ENCODE results near the gene DARS1. TPM values are rescaled to one million over a fixed set of nuclear protein-coding genes. Genes with fewer than 3 reads are reported as not detected.
A peak's percentile ranks its signal among the peaks of the same experiment; 100 is the strongest.
"Not testable (repeated sequence)": the region's sequence is repeated elsewhere in the genome, so short reads cannot be mapped to it uniquely, and the experiment has no call there.

Gene DARS1
- total RNA-seq, 1 donor from 2014 or later = 82.9 TPM

- Mint-ChIP-seq H3K27me3 (ENCODE audit: unreplicated experiment) (no peaks in the 10 kb centered on the region), H3K27ac (ENCODE audit: unreplicated experiment) (no peak overlapping the region), H3K36me3 (ENCODE audit: low read depth, unreplicated experiment) (peaks cover 32% of the 10 kb centered on the region), H3K4me3 (ENCODE audit: unreplicated experiment) (no peak overlapping the region), H3K9me3 (ENCODE audit: unreplicated experiment) (no peaks in the 10 kb centered on the region), H3K4me1 (ENCODE audit: unreplicated experiment) (no peaks in the 10 kb centered on the region)
- no peak for TF ChIP-seq CTCF (IDR thresholded peaks at IDR 0.05; ENCODE audit: unreplicated experiment)
- no peak for DNase-seq (ENCODE audit: low spot score)
These were observed 11.4 kb downstream of the DARS1 start for GRCh38 chr2:135974036-135974435.

- Mint-ChIP-seq H3K4me3 (ENCODE audit: unreplicated experiment) (no peak overlapping the region), H3K27me3 (ENCODE audit: unreplicated experiment) (no peaks in the 10 kb centered on the region), H3K4me1 (ENCODE audit: unreplicated experiment) (no peaks in the 10 kb centered on the region), H3K27ac (ENCODE audit: unreplicated experiment) (no peak overlapping the region), H3K36me3 (ENCODE audit: low read depth, unreplicated experiment) (peaks cover 22% of the 10 kb centered on the region), H3K9me3 (ENCODE audit: unreplicated experiment) (no peaks in the 10 kb centered on the region)
- no peak for TF ChIP-seq CTCF (IDR thresholded peaks at IDR 0.05; ENCODE audit: unreplicated experiment)
- no peak for DNase-seq (ENCODE audit: low spot score)
These were observed 15.6 kb downstream of the DARS1 start for GRCh38 chr2:135969655-135970387.

- Mint-ChIP-seq H3K36me3 (ENCODE audit: low read depth, unreplicated experiment) (no peaks in the 10 kb centered on the region), H3K27me3 (ENCODE audit: unreplicated experiment) (no peaks in the 10 kb centered on the region)
These were observed 19.7 kb downstream of the DARS1 start for GRCh38 chr2:135965756-135966155.

DNA sequence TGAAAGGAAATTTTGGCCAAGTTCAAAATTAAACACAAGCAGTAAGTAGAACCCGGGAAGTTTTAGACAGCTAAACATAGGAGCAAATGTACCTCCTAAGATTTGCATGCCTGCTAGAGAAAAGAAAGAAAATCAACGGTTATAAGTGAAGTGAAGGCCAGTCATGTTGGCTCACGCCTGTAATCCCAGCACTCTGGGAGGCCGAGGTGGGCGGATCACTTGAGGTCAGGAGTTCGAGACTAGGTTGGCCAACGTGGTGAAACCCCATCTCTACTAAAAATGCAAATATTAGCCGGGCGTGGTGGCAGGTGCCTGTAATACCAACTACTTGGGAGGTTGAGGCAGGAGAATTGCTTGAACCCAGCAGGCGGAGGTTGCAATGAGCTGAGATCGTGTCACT lies 21.0 kb downstream of the DARS1 start:
- not testable (repeated sequence) for H3K9me3 Mint-ChIP-seq (ENCODE audit: unreplicated experiment); DNase-seq (ENCODE audit: low spot score); H3K27me3 Mint-ChIP-seq (ENCODE audit: unreplicated experiment); H3K36me3 Mint-ChIP-seq (ENCODE audit: low read depth, unreplicated experiment); H3K4me3 Mint-ChIP-seq (ENCODE audit: unreplicated experiment)
- peak overlapping the region; percentile 7 for H3K27ac Mint-ChIP-seq (ENCODE audit: unreplicated experiment)
- H3K4me1 Mint-ChIP-seq (ENCODE audit: unreplicated experiment) = peaks cover 30% of the 10 kb centered on the region

More at GRCh38 chr2:135965756-135966155, 19.7 kb downstream of the DARS1 start:
- Mint-ChIP-seq H3K27ac (ENCODE audit: unreplicated experiment) (no peak overlapping the region), H3K4me3 (ENCODE audit: unreplicated experiment) (no peak overlapping the region), H3K4me1 (ENCODE audit: unreplicated experiment) (peaks cover 20% of the 10 kb centered on the region), H3K9me3 (ENCODE audit: unreplicated experiment) (no peaks in the 10 kb centered on the region)
- DNase-seq (ENCODE audit: low spot score) = no peak
- no peak for TF ChIP-seq CTCF (IDR thresholded peaks at IDR 0.05; ENCODE audit: unreplicated experiment)

DNA sequence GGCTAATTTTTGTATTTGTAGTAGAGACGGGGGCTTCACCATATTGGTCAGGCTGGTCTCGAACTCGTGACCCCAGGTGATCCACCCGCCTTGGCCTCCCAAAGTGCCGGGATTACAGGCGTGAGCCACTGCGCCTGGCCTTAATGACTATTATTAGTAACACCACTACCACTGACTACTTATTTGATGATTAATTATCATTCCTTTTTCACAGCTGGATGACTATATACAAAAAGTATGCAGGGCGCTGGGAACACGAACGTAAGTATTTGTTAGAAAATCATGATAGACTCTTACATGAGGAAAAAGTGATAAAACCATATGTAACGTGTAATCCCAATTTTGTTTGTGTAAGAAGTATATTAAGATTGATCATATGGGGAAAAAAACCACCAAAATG lies 21.6 kb downstream of the DARS1 start:
- Mint-ChIP-seq H3K4me3 (ENCODE audit: unreplicated experiment) (no peak overlapping the region), H3K27me3 (ENCODE audit: unreplicated experiment) (peaks cover 2% of the 10 kb centered on the region), H3K36me3 (ENCODE audit: low read depth, unreplicated experiment) (no peaks in the 10 kb centered on the region), H3K9me3 (ENCODE audit: unreplicated experiment) (no peaks in the 10 kb centered on the region), H3K27ac (ENCODE audit: unreplicated experiment) (no peak overlapping the region), H3K4me1 (ENCODE audit: unreplicated experiment) (peaks cover 31% of the 10 kb centered on the region)
- DNase-seq (ENCODE audit: low spot score) = no peak
- TF ChIP-seq CTCF (IDR thresholded peaks at IDR 0.05; ENCODE audit: unreplicated experiment) = no peak

Measured in endothelial cell (in vitro differentiated cells).